HG03095 (cell line): ENCODE measurements around the gene GAL3ST1.
"Not testable (repeated sequence)": the region's sequence is repeated elsewhere in the genome, so short reads cannot be mapped to it uniquely, and the experiment has no call there.

Experiments used
- ATAC-seq: cut with Tn5 transposase; IDR thresholded peaks from one replicate; pipeline ENCODE4 v1.9.1; 2021; ENCODE audit warnings: moderate library complexity; ENCODE audit not compliant: unreplicated experiment

The GAL3ST1 gene

GRCh38 chr22:30566125-30566524 is 8.3 kb downstream of the GAL3ST1 start:
- no peak for ATAC-seq

- ATAC-seq: no peak
Measured at GRCh38 chr22:30565341-30565740, 9.1 kb downstream of the GAL3ST1 start.

GRCh38 chr22:30564761-30565119 is 9.7 kb downstream of the GAL3ST1 start:
- no peak for ATAC-seq

- no peak for ATAC-seq
Measured at GRCh38 chr22:30564045-30564760, 10.3 kb downstream of the GAL3ST1 start.

- ATAC-seq: no peak
Measured at GRCh38 chr22:30562366-30562765, 12.1 kb downstream of the GAL3ST1 start.

GRCh38 chr22:30561402-30562189 is 12.9 kb downstream of the GAL3ST1 start:
- no peak for ATAC-seq

GRCh38 chr22:30560643-30561202 is 13.7 kb downstream of the GAL3ST1 start:
- ATAC-seq: not testable (repeated sequence)

- no peak for ATAC-seq
Measured at GRCh38 chr22:30559889-30560288, 14.6 kb downstream of the GAL3ST1 start.

- no peak for ATAC-seq
Measured at GRCh38 chr22:30557243-30557642, 17.2 kb downstream of the GAL3ST1 start.

- ATAC-seq: no peak
Measured at GRCh38 chr22:30556388-30556787, 18.1 kb downstream of the GAL3ST1 start.

- ATAC-seq: no peak
Measured at GRCh38 chr22:30555282-30556210, 18.9 kb downstream of the GAL3ST1 start.

- ATAC-seq: no peak
Measured at GRCh38 chr22:30553971-30554370, 20.5 kb downstream of the GAL3ST1 start.

- no peak for ATAC-seq
Measured at GRCh38 chr22:30552719-30553118, 21.7 kb downstream of the GAL3ST1 start.

- ATAC-seq: not testable (repeated sequence)
Measured at GRCh38 chr22:30551813-30552212, 22.7 kb downstream of the GAL3ST1 start.

- ATAC-seq: no peak
Measured at GRCh38 chr22:30547188-30547587, 27.3 kb downstream of the GAL3ST1 start.

- ATAC-seq: no peak
Measured at GRCh38 chr22:30546616-30547015, 27.8 kb downstream of the GAL3ST1 start, which contains the start of gene SEC14L6. SEC14L6 (minus strand) TSS chr22:30546741; CDS start chr22:30546682, 59 bp downstream.

GRCh38 chr22:30542811-30543188 is 31.7 kb downstream of the GAL3ST1 start:
- ATAC-seq: no peak

GRCh38 chr22:30541961-30542810 is 32.3 kb downstream of the GAL3ST1 start:
- no peak for ATAC-seq

GRCh38 chr22:30541511-30541910 is 33.0 kb downstream of the GAL3ST1 start:
- not testable (repeated sequence) for ATAC-seq

- ATAC-seq: no peak
Measured at GRCh38 chr22:30539368-30539767, 35.1 kb downstream of the GAL3ST1 start.
